ENCODE data around the gene CLMN.
A peak's percentile ranks its signal among the peaks of the same experiment; 100 is the strongest.
"Not testable (repeated sequence)": the region's sequence is repeated elsewhere in the genome, so short reads cannot be mapped to it uniquely, and the experiment has no call there.

The CLMN gene

GRCh38 chr14:95164506-95164905 is 155.2 kb downstream of the CLMN start:
- DNase-seq (ENCODE audit: low read depth in 2 of 2): no peak

- DNase-seq (ENCODE audit: low read depth in 2 of 2): no peak
Observed at GRCh38 chr14:95163666-95164065, 156.0 kb downstream of the CLMN start.

GRCh38 chr14:95163132-95163531 is 156.6 kb downstream of the CLMN start:
- no peak for DNase-seq (ENCODE audit: low read depth in 2 of 2)

DNA sequence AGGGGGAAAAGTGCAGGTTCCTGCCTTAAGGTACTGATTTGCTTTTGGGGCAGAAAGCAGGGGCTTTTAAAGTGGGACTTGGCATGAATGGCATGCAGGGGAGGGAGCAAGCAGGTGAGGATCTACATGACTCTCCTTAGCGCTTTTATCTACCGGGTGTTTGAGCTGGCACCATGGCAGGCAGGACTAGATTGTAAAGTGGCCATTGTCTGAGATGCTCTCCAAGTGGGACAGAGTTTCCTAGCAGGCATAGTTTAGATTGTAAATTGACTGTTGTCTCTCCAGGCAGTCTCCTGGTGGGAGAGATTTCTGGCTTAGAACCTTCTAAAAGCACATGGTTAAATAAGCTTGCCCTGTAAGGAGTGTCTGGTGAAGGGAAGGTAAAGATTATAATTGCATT is 157.1 kb downstream of the CLMN start:
- DNase-seq (ENCODE audit: low read depth in 2 of 2): no peak

DNA sequence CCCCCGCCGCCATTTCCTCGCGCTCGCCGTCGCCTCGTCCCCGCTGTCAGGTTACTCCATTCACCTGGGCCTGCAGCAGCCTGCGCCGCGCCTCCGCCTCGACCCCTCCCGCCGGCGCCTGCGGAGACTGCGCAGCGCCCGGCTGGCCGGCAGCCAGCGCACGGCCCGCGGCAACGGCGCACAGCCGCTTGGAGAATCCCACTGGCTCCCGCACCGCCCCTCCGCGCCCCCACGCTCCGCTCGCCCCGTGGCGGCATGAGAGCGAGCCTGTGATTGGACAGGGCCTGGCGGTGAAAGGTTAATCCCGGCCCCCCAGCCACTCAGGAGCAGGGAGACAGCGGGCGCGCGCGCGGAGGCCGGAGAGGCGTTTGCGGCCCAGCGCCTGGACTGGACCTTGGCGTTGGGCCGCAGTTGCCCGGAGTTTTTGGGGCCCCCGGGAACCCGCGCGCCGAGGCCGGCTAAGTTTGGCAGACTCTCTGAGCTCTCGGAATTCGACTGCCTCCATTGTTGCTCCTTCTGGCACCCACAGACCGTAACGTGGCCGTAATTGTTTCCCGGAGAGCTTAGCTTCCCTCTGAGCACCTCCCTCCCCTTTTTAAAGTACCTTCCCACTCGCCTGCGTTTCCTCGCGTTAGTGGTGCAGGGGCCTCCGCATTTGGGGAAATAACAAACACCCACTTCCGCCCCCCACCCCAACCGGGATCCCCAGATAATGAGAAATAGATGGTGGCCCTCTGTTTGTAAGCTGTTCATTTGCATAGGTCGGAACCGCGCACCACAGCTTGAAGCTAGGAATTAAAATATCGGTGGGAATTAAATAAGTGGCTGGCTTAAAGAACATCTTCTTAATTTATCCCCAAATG is 162.2 kb downstream of the CLMN start, which contains the start of gene DICER1:
Gene DICER1 (minus strand): TSS at position 203 of the 863 bp plus-strand sequence. CDS start 24,071 bp downstream, outside the sequence.
- peak; percentile 89 to 92 for DNase-seq (ENCODE audit: low read depth in 2 of 2)

GRCh38 chr14:95157048-95157326 is 162.7 kb downstream of the CLMN start:
- no peak for DNase-seq (ENCODE audit: low read depth in 2 of 2)

- no peak for DNase-seq (ENCODE audit: low read depth in 2 of 2)
Observed at GRCh38 chr14:95156161-95157047, 163.3 kb downstream of the CLMN start.

- DNase-seq (ENCODE audit: low read depth in 2 of 2): no peak
Observed at GRCh38 chr14:95155045-95155444, 164.7 kb downstream of the CLMN start.

- DNase-seq (ENCODE audit: low read depth in 2 of 2): no peak
Observed at GRCh38 chr14:95153866-95154265, 165.8 kb downstream of the CLMN start.

- no peak for DNase-seq (ENCODE audit: low read depth in 2 of 2)
Observed at GRCh38 chr14:95151561-95151960, 168.1 kb downstream of the CLMN start.

- DNase-seq (ENCODE audit: low read depth in 2 of 2): no peak
Observed at GRCh38 chr14:95150910-95151309, 168.8 kb downstream of the CLMN start.

DNA sequence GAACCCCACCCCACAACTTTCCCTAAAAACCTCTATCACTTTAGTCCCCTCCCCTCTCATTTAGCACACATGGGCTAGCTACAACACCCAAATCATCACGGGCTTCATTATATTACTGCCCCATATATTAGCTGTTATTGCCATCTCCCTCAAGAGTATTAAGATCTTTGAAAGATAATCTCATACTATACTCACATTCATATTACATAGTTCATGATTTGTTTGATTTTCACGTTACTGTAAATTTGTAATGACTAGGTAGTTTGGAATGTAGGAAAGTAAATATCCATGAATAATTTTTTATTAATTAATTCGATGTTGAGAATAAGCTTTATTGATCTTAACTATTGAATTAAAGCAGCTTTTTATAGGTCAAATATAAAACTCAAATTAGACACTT is 170.3 kb downstream of the CLMN start:
- DNase-seq (ENCODE audit: low read depth in 2 of 2): no peak

DNA sequence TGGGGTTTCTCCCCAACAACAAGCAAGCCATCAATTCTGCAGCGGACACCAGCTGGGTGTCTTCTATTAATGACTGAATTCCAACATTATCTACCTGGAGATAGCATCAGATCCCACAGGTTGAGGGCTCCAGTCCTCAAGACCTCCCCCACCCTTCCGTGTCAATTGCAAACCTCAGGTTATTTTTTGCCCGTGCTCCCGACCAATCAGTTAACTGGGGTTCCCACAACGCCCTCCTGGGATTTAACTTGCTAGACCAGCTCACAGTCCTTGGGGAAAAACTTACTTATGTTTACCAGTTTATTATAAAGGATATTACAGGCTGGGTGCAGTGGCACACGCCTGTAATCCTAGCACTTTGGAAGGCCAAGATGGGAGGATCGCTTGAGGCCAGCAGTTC is 172.1 kb downstream of the CLMN start:
- no peak for DNase-seq (ENCODE audit: low read depth in 2 of 2)

GRCh38 chr14:95146079-95146771 is 173.5 kb downstream of the CLMN start:
- DNase-seq (ENCODE audit: low read depth in 2 of 2): no peak

DNA sequence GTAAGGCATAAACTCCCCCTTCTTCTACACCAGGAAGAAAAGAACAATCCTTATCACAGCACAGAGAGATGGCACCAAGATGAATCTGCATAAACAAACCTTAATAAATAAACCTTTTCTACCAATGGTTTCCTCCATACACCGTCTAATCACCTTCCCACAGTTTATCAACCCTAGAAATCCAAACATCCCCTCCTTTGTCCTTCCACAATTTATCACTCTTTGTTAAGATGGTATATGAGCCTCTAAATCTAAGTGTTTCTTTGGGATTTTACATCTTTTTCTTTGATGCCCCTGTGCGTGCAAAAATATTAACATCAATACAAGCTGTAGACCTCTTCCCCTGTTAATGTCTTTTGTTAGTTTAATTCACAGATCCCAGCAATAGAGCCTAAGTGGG is 174.9 kb downstream of the CLMN start:
- DNase-seq (ENCODE audit: low read depth in 2 of 2): no peak

GRCh38 chr14:95143808-95144620 is 175.7 kb downstream of the CLMN start:
- DNase-seq (ENCODE audit: low read depth in 2 of 2): no peak

GRCh38 chr14:95142208-95142607 is 177.5 kb downstream of the CLMN start:
- DNase-seq (ENCODE audit: low read depth in 2 of 2): no peak

DNA sequence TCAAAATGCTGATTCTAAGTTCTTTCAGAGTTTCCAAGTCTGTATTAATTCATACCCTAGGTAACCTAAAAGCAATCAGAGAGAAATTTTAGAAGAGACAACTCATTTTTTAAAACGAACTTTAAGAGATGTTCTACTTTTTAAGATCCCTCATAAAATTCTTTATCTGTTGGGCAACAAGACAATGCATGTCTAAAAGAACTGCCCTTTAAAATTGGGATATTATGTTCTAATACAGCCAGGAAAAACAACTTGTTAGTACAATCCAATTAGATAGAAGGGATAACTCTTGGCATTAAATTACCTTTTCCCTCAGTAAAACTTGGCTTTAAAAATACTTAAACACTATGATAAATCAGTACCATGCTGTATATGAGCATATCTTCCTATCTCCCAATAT is 178.0 kb downstream of the CLMN start:
- no peak for DNase-seq (ENCODE audit: low read depth in 2 of 2)

- no peak for DNase-seq (ENCODE audit: low read depth in 2 of 2)
Observed at GRCh38 chr14:95140060-95140858, 179.4 kb downstream of the CLMN start.

GRCh38 chr14:95138876-95139275 is 180.8 kb downstream of the CLMN start:
- no peak for DNase-seq (ENCODE audit: low read depth in 2 of 2)

- DNase-seq (ENCODE audit: low read depth in 2 of 2): not testable (repeated sequence)
Observed at GRCh38 chr14:95138455-95138854, 181.3 kb downstream of the CLMN start.
